GM23248 (cell line): ENCODE measurements around the gene LPP.

Source experiments
- EZH2 ChIP-seq: fragments of 200-600 bp; sonication (generic); IDR thresholded peaks from 2 replicates; pipeline ENCODE4 v1.6.1; 2018; ENCODE audit warnings: antibody characterized with exemption, mild to moderate bottlenecking; ENCODE audit not compliant: insufficient read depth, poor library complexity, severe bottlenecking
- EZH2phosphoT487 ChIP-seq: fragments of 200-600 bp; sonication (generic); IDR thresholded peaks from 2 replicates; pipeline ENCODE4 v1.6.1; 2018; ENCODE audit warnings: antibody characterized with exemption, moderate library complexity, mild to moderate bottlenecking, low read depth; ENCODE audit not compliant: insufficient read depth

DNA sequence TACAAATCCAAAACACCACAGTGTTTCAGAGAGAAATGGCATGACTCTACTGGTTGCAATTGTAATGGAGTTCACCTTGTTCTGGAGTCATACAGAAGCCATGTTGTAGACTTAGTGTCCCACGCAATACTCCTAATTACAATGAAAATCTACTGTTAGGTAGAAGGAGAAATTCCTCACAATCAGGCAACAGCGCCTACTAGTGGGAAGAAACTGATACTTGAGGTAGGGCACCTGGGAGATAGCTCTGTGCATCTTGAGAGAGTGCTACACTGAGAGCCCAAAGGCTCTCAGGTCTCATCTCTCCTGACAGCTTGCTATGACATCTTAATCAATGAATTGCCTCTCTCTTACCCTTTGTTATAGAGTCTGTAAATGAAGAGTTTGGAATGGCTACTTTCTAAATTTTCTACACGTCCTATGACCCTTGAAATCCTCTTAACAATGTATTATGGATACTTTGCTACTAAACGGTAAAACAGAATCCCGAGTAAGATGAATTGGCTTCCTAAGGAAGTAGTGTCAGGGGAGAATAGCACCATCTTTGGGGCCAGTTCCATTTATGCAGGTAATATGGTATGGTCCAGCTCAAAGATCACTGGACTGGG is 595.2 kb downstream of the LPP start:
- TF ChIP-seq EZH2phosphoT487 (no peak), EZH2 (no peak)
